HEK293 (cell line): ENCODE measurements around the gene PTRH2.

Experiments
- CTCF ChIA-PET: fragments of 350-600 bp; formaldehyde crosslinking; extraction: SDS; loops from one replicate; lab custom pipeline; 2021; ENCODE audit warnings: antibody characterized with exemption; lab: Yijun Ruan, JAX
- POLR2A ChIA-PET: fragments of 300-600 bp; formaldehyde crosslinking; extraction: SDS; loops from one replicate; lab custom pipeline; 2020; ENCODE audit warnings: antibody characterized with exemption, inconsistent platforms; lab: Yijun Ruan, JAX
- H3K27ac ChIP-seq: fragments of 200-500 bp; sonication (Bioruptor generic); 2 replicates; pipeline ENCODE4 v1.5.1; 2014; ENCODE audit warnings: low read depth, low read length, control low read depth, inconsistent platforms; ENCODE audit errors: extremely low read depth
- H3K36me3 ChIP-seq, 2 experiments: fragments of 200-500 bp in 1 of 2; sonication (Bioruptor generic) in 1 of 2; 1 replicate in 1 of 2; 2 replicates in 1 of 2; pipeline ENCODE4 v1.5.1; 2014 to 2017; ENCODE audit warnings: inconsistent platforms in 2 of 2, low read length in 2 of 2; ENCODE audit not compliant: control insufficient read depth in 2 of 2, insufficient read depth in 1 of 2
- H3K4me1 ChIP-seq: fragments of 200-500 bp; sonication (Bioruptor generic); 2 replicates; pipeline ENCODE4 v1.5.1; 2014; ENCODE audit warnings: mild to moderate bottlenecking, low read length, inconsistent platforms; ENCODE audit not compliant: control insufficient read depth, insufficient read depth
- H3K4me3 ChIP-seq: 2 replicates; pipeline ENCODE4 v1.5.1; 2011; ENCODE audit warnings: low read depth, mild to moderate bottlenecking, control low read depth, low read length, moderate library complexity
- H3K9me3 ChIP-seq: fragments of 200-500 bp; sonication (Bioruptor generic); 2 replicates; pipeline ENCODE4 v1.5.1; 2014; ENCODE audit warnings: low read depth, low read length, inconsistent platforms; ENCODE audit not compliant: control insufficient read depth, insufficient read depth
- IKZF3 ChIP-seq: fragments of 450-650 bp; IDR thresholded peaks from 2 replicates; pipeline ENCODE4 v1.5.0; 2018; ENCODE audit warnings: missing biosample characterization, mild to moderate bottlenecking, missing genetic modification characterization, moderate library complexity
- ZBTB7A ChIP-seq: fragments of 450-650 bp; formaldehyde crosslinking; IDR thresholded peaks from 2 replicates; pipeline ENCODE4 v1.5.1; 2016; ENCODE audit warnings: low read depth, missing biosample characterization, missing genetic modification characterization
- ZFP41 ChIP-seq: fragments of 450-650 bp; formaldehyde crosslinking; IDR thresholded peaks from 2 replicates; pipeline ENCODE4 v1.5.1; 2016; ENCODE audit warnings: missing biosample characterization, missing genetic modification characterization, borderline replicate concordance
- ZNF157 ChIP-seq: fragments of 450-650 bp; formaldehyde crosslinking; IDR thresholded peaks from 2 replicates; pipeline ENCODE4 v1.5.1; 2016; ENCODE audit warnings: missing biosample characterization, missing genetic modification characterization
- ZNF169 ChIP-seq: fragments of 450-650 bp; formaldehyde crosslinking; IDR thresholded peaks from 2 replicates; pipeline ENCODE4 v1.5.1; 2016; ENCODE audit warnings: missing biosample characterization, missing genetic modification characterization
- ZNF175 ChIP-seq: fragments of 450-650 bp; formaldehyde crosslinking; IDR thresholded peaks from 2 replicates; pipeline ENCODE4 v1.5.1; 2016; ENCODE audit warnings: missing biosample characterization, missing genetic modification characterization
- ZNF18 ChIP-seq: fragments of 450-650 bp; formaldehyde crosslinking; IDR thresholded peaks from 2 replicates; pipeline ENCODE4 v1.5.1; 2016; ENCODE audit warnings: missing biosample characterization, missing genetic modification characterization
- ZNF19 ChIP-seq: fragments of 450-650 bp; formaldehyde crosslinking; IDR thresholded peaks from 2 replicates; pipeline ENCODE4; 2016; ENCODE audit warnings: missing biosample characterization, missing genetic modification characterization, low read depth
- ZNF302 ChIP-seq: fragments of 450-650 bp; formaldehyde crosslinking; IDR thresholded peaks from 2 replicates; pipeline ENCODE4 v1.5.1; 2016; ENCODE audit warnings: missing biosample characterization, missing genetic modification characterization, low read depth
- ZNF530 ChIP-seq: fragments of 450-650 bp; formaldehyde crosslinking; IDR thresholded peaks from 2 replicates; pipeline ENCODE4 v1.5.1; 2016; ENCODE audit warnings: low read depth, missing biosample characterization, missing genetic modification characterization
- ZNF561 ChIP-seq: fragments of 450-650 bp; IDR thresholded peaks from 2 replicates; pipeline ENCODE4 v1.5.1; 2018; ENCODE audit warnings: missing biosample characterization, missing genetic modification characterization, borderline replicate concordance
- ZNF571 ChIP-seq: fragments of 450-650 bp; formaldehyde crosslinking; IDR thresholded peaks from 2 replicates; pipeline ENCODE4 v1.5.0; 2017; ENCODE audit warnings: missing biosample characterization, missing genetic modification characterization
- ZNF610 ChIP-seq: fragments of 450-650 bp; formaldehyde crosslinking; IDR thresholded peaks from 2 replicates; pipeline ENCODE4 v1.5.1; 2016; ENCODE audit warnings: missing biosample characterization, missing genetic modification characterization, borderline replicate concordance
- ZNF670 ChIP-seq: fragments of 450-650 bp; formaldehyde crosslinking; IDR thresholded peaks from 2 replicates; pipeline ENCODE4 v1.5.1; 2016; ENCODE audit warnings: missing biosample characterization, missing genetic modification characterization, low read depth
- ZSCAN23 ChIP-seq: fragments of 450-650 bp; formaldehyde crosslinking; IDR thresholded peaks from 2 replicates; pipeline ENCODE4 v1.5.1; 2016; ENCODE audit warnings: missing biosample characterization, missing genetic modification characterization

Gene PTRH2

GRCh38 chr17:59702304-59702703 lies 4.9 kb downstream of the PTRH2 start:
- ChIA-PET POLR2A (interaction anchor here (1.0 kb wide), 1 partner anchor 83 kb away, joined by 5 read pairs; the partner anchor contains the start of gene CLTC), CTCF (interaction anchor here (0.7 to 1.2 kb wide), 2 partner anchors 12 to 52 kb away, joined by 3 read pairs; no protein-coding TSS in a partner anchor)
- peak; percentile 99 for TF ChIP-seq ZNF610 (tag by site-specific recombination)
- TF ChIP-seq ZNF530 = no peak
- Histone ChIP-seq H3K36me3 (peaks cover 27 to 59% of the 10 kb centered on the region in 2 experiments), H3K27ac (no peak overlapping the region), H3K9me3 (no peaks in the 10 kb centered on the region), H3K4me1 (peaks cover 9% of the 10 kb centered on the region), H3K4me3 (no peak overlapping the region)

GRCh38 chr17:59699786-59700185 lies 7.4 kb downstream of the PTRH2 start:
- CTCF ChIA-PET = interaction anchor here (1.2 kb wide), 1 partner anchor 13 kb away, joined by 5 read pairs; no protein-coding TSS in a partner anchor
- peaks cover 45 to 81% of the 10 kb centered on the region in 2 experiments for H3K36me3 ChIP-seq

GRCh38 chr17:59699218-59699617 lies 8.0 kb downstream of the PTRH2 start:
- no peaks in the 10 kb centered on the region for H3K9me3 ChIP-seq
- ChIA-PET CTCF (interaction anchor here (0.9 to 1.2 kb wide), 2 partner anchors 12 to 160 kb away, joined by 3 to 5 read pairs; no protein-coding TSS in a partner anchor), POLR2A (no interaction called here)
- peaks cover 45 to 83% of the 10 kb centered on the region in 2 experiments for H3K36me3 ChIP-seq
- TF ChIP-seq ZNF19 (tag by site-specific recombination) (no peak), ZNF302 (tag by site-specific recombination) (no peak), IKZF3 (tag by site-specific recombination) (no peak), ZNF561 (tag by site-specific recombination) (no peak)
- H3K4me1 ChIP-seq = no peaks in the 10 kb centered on the region
- H3K27ac ChIP-seq = no peak overlapping the region
- no peak overlapping the region for H3K4me3 ChIP-seq

More at GRCh38 chr17:59699786-59700185, 7.4 kb downstream of the PTRH2 start:
- Histone ChIP-seq H3K9me3 (no peaks in the 10 kb centered on the region), H3K4me1 (no peaks in the 10 kb centered on the region), H3K27ac (no peak overlapping the region), H3K4me3 (no peak overlapping the region)
- POLR2A ChIA-PET = no interaction called here
- TF ChIP-seq ZNF18 (tag by site-specific recombination) (no peak), ZFP41 (tag by site-specific recombination) (no peak), ZSCAN23 (tag by site-specific recombination) (no peak), ZBTB7A (tag by site-specific recombination) (no peak), ZNF571 (tag by site-specific recombination) (no peak), ZNF670 (no peak), ZNF157 (no peak)
- TF ChIP-seq, all 188 proteins: peak for 0

GRCh38 chr17:59698143-59698542 lies 9.1 kb downstream of the PTRH2 start:
- peaks cover 51 to 90% of the 10 kb centered on the region in 2 experiments for H3K36me3 ChIP-seq
- H3K4me1 ChIP-seq = no peaks in the 10 kb centered on the region
- ChIA-PET POLR2A (no interaction called here), CTCF (interaction anchor here (0.9 kb wide), 1 partner anchor 161 kb away, joined by 3 read pairs; no protein-coding TSS in a partner anchor)
- TF ChIP-seq ZNF169 (tag by site-specific recombination) (no peak), ZNF175 (tag by site-specific recombination) (no peak)
- H3K4me3 ChIP-seq = no peak overlapping the region
- H3K9me3 ChIP-seq = no peaks in the 10 kb centered on the region
- no peak overlapping the region for H3K27ac ChIP-seq
